Bronchial epithelial cell (primary cell): ENCODE measurements around the gene ACTN1. TPM values are rescaled to one million over a fixed set of nuclear protein-coding genes. Genes with fewer than 3 reads are reported as not detected.

Experiments used
- DNase-seq: peaks from one replicate; pipeline ENCODE4 v3.0.0-alpha.2; 2010; ENCODE audit warnings: low read depth
- FAIRE-seq: peaks from 2 replicates; lab custom pipeline; 2011; peaks lifted over from hg19 to GRCh38; lab: Jason Lieb, UNC
- H3K27me3 ChIP-seq: 2 replicates; pipeline ENCODE4 v1.5.1; 2011; ENCODE audit warnings: low read length; ENCODE audit not compliant: control insufficient read depth, insufficient read depth
- H3K36me3 ChIP-seq: 2 replicates; pipeline ENCODE4 v1.5.1; 2011; ENCODE audit warnings: low read length; ENCODE audit not compliant: control insufficient read depth, insufficient read depth
- H3K4me3 ChIP-seq: 2 replicates; pipeline ENCODE4 v1.5.1; 2011; ENCODE audit warnings: mild to moderate bottlenecking, low read depth, low read length, control low read depth
- total RNA-seq: library from RNA; depleted of rRNA; stranded (reverse); fragments of >200 nt; gene quantifications from 2 replicates; pipeline ENCODE4 v1.2.1, GENCODE V29; 2014
- TF ChIP-seq, protein P1 (sequence below): IDR thresholded peaks from 2 replicates; pipeline ENCODE4 v1.5.1; 2011; ENCODE audit warnings: mild to moderate bottlenecking, moderate library complexity, low read length, control low read depth, inconsistent platforms; ENCODE audit not compliant: insufficient read depth, severe bottlenecking

Gene ACTN1
- total RNA-seq, 1 donor from 2014 or later, result 165 TPM

DNA sequence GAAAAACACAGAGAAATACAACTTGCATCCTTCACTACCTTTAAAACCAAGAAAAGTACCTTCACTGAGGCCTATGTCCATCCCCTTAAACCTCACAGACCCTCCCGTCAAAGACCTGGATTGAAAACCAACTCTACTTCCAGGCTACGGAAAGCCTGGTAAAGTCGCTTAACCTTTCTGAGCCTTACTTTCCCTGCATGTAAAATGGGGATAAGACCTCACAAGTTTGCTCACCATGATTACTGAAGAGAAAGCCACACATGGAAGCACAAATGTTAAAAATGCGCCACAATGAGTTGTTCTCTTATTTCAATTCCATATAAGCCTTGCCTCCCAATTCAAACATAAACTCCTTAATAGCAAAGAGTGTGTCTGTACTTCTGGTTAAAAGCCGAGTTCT lies 8.4 kb downstream of the ACTN1 start:
- no peak for FAIRE-seq
- TF ChIP-seq, protein P1, sequence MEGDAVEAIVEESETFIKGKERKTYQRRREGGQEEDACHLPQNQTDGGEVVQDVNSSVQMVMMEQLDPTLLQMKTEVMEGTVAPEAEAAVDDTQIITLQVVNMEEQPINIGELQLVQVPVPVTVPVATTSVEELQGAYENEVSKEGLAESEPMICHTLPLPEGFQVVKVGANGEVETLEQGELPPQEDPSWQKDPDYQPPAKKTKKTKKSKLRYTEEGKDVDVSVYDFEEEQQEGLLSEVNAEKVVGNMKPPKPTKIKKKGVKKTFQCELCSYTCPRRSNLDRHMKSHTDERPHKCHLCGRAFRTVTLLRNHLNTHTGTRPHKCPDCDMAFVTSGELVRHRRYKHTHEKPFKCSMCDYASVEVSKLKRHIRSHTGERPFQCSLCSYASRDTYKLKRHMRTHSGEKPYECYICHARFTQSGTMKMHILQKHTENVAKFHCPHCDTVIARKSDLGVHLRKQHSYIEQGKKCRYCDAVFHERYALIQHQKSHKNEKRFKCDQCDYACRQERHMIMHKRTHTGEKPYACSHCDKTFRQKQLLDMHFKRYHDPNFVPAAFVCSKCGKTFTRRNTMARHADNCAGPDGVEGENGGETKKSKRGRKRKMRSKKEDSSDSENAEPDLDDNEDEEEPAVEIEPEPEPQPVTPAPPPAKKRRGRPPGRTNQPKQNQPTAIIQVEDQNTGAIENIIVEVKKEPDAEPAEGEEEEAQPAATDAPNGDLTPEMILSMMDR, result no peak
- H3K4me3 ChIP-seq, result no peak overlapping the region
- H3K36me3 ChIP-seq, result peaks cover 24% of the 10 kb centered on the region
- no peaks in the 10 kb centered on the region for H3K27me3 ChIP-seq
- DNase-seq, result no peak

DNA sequence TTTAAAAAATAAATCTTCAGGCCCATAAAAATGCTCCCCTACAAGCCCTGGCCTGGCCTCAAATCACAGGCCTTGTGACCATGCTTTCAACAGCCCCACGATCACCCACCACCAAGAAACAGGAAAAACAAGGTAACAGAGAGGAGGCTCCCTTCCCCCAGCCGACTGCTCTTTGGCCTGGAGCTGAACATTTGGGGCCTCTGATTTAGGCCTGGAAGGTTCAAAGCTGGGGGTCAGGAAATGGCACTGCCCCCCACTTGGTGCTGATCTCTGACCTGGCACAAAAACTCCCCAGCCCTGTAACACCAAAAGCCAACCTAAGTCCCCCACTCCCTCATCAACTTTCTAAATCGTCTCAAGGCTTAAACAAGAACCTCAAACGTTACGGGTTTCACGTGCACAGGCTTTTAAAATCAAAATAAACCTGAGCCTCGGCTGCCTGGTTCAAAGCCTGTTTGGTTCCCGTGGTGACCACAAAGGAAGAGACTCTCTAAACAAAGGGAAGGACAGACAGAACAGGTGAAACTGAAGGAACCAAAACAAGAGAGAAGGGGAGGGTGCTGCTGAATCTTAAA lies 9.0 kb downstream of the ACTN1 start:
- Histone ChIP-seq H3K4me3 (no peak overlapping the region), H3K36me3 (peaks cover 25% of the 10 kb centered on the region), H3K27me3 (no peaks in the 10 kb centered on the region)
- DNase-seq (no peak), FAIRE-seq (no peak)
- TF ChIP-seq, protein P1, result no peak

DNA sequence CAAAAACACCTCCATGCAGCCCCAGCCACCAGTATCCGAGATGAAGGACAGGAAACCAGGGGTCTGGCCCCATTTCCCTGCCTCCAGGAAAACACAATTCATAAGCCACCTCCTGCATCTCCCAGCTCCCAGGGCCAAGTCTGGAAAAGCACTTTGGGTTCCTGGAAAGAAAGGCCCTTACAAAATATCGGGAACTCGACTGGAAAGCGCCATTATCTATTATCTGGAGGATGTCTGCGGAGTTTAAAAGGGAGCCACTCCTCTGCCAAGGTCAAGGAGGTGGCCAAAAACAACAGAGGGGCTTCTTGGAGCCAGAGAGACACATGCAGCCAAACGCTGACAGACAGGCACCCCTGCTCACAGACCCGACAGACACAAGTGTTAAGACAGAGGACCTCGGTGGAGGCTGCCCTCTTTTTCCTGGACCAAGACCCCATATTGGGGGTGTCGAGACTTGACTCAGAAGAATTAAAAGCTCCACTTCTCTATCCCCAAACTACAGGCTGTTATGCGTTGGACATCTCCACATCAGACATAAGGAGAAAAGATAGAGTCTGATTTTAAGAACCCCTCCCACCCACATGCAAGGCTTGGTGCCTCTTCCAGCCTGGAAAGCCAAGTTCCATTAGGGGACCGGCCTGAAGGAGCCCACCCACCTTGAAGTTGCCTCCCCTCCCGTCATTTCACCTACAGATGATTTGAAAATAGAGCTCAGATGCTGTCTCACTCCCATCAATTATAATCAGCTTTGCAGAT lies 9.6 kb downstream of the ACTN1 start:
- Histone ChIP-seq H3K27me3 (no peaks in the 10 kb centered on the region), H3K36me3 (peaks cover 23% of the 10 kb centered on the region), H3K4me3 (no peak overlapping the region)
- TF ChIP-seq, protein P1, result no peak
- DNase-seq, result no peak
- no peak for FAIRE-seq

DNA sequence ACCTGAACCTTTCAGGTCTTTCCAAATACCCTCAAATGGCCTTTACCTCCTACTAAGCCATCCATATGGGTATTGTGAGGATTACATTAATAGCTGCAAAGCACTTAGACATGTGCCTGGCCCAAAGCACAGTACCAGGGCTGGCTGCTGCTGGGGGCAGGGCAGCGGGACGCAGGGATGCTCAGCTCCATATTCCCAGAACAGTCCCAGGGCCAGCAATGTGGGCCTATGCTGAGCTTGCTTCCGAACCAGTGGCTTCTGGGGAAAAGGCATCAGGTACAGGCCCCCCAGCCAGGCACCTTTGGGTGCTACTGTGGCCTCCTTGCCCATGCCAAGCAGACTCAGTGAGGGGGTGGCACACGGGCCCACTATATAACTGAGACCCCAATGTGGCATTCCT lies 10.4 kb downstream of the ACTN1 start:
- Histone ChIP-seq H3K27me3 (no peaks in the 10 kb centered on the region), H3K36me3 (peaks cover 24% of the 10 kb centered on the region), H3K4me3 (no peak overlapping the region)
- no peak for DNase-seq
- TF ChIP-seq, protein P1, result no peak
- FAIRE-seq, result no peak

DNA sequence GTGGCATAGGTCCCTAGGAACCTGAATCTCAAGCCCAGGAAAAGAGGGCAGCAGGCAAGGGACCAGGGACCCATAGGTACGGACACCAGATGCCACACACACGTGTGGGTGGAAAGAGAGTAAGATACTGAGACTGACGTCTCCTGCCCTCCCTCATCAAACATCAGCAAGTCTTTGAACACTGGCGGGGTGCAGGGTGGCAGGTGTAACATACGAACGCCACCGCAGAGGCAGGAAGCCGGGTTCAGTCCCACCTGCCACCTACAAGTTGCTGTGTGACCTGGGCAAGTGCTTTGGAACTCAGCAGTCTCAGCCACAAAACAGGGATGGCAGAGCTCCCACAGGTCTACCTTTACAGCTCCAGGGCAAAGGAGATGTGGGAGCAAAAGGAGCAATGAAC lies 11.1 kb downstream of the ACTN1 start:
- TF ChIP-seq, protein P1, result no peak
- peaks cover 20% of the 10 kb centered on the region for H3K36me3 ChIP-seq

More for the DNA sequence above, 11.1 kb downstream of the ACTN1 start:
- DNase-seq (no peak), FAIRE-seq (no peak)
- Histone ChIP-seq H3K27me3 (no peaks in the 10 kb centered on the region), H3K4me3 (no peak overlapping the region)
